Measurements from ENCODE around the gene ATP1A4. TPM values are rescaled to one million over a fixed set of nuclear protein-coding genes. Genes with fewer than 3 reads are reported as not detected.

ATP1A4 gene
- total RNA-seq, 2 experiments from 2014 or later: not detected

DNA sequence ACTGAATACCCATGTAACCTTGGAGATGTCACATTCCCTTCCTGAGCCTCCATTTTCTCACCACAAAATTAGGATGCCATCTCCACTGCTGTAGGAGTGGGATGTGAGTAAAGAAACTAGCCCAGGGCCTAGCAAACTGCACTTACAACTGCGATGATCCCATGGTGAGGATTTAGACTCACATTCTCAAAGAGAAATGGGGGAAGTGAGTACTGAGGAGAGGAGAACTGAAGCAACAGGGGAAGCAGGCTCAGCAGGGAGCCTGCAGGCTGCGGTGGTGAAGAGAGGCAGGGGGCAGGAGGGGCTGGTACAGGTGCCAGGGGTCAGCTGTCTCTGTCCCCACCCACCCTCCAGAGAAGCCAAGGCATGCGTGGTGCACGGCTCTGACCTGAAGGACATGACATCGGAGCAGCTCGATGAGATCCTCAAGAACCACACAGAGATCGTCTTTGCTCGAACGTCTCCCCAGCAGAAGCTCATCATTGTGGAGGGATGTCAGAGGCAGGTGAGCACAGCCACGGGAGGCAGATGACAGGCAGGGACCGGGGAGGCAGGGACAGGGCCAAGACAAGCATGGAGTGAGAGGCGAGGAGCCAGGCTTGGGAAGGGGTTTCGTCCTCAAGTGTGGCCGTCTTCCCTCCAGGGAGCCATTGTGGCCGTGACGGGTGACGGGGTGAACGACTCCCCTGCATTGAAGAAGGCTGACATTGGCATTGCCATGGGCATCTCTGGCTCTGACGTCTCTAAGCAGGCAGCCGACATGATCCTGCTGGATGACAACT lies 16.4 kb upstream of the ATP1A4 start:
- Mint-ChIP-seq H3K4me1 (ENCODE audit: low read depth) (no peaks in the 10 kb centered on the region), H3K4me3 (no peak overlapping the region), H3K27me3 (ENCODE audit: low read depth) (peaks cover 26% of the 10 kb centered on the region), H3K36me3 (ENCODE audit: low read depth) (no peaks in the 10 kb centered on the region), H3K27ac (no peak overlapping the region), H3K9me3 (ENCODE audit: insufficient read depth) (no peaks in the 10 kb centered on the region)
- ChIA-PET CTCF (no interaction called here), POLR2A (no interaction called here)
- ATAC-seq (no peak), DNase-seq (no peak)

DNA sequence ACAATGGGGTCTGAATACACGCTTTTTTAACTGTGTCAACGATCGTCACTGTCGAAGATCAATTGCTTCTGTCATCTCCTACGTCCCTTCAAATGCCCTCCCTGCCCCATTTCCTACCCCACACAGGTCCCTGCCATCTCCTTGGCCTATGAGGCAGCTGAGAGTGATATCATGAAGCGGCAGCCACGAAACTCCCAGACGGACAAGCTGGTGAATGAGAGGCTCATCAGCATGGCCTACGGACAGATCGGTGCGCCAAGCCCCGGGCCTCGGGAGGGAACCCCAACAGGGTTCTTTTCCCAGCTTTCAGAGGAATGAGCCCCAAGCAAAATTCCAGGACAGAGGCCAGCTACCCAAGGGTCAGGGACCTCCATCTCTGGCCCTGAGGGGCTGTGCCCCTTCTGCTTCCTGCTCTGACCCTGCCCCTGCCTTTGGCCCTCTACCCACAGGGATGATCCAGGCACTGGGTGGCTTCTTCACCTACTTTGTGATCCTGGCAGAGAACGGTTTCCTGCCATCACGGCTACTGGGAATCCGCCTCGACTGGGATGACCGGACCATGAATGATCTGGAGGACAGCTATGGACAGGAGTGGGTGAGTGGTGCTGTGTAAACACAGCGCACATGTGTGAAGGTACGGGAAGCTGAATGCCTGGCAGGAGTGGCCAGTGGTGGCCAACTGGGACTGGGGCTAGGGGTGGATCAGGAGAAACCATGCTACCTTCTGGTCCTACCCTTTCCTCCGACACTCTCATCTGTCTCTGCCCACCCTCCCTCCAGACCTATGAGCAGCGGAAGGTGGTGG lies 15.1 kb upstream of the ATP1A4 start:
- no peaks in the 10 kb centered on the region for H3K9me3 Mint-ChIP-seq (ENCODE audit: insufficient read depth)
- H3K27me3 Mint-ChIP-seq (ENCODE audit: low read depth): peaks cover 20% of the 10 kb centered on the region
- no peak for ATAC-seq
- H3K4me3 Mint-ChIP-seq: no peak overlapping the region
- ChIA-PET CTCF (no interaction called here), POLR2A (no interaction called here)
- no peaks in the 10 kb centered on the region for H3K4me1 Mint-ChIP-seq (ENCODE audit: low read depth)
- no peaks in the 10 kb centered on the region for H3K36me3 Mint-ChIP-seq (ENCODE audit: low read depth)
- no peak overlapping the region for H3K27ac Mint-ChIP-seq
- no peak for DNase-seq

DNA sequence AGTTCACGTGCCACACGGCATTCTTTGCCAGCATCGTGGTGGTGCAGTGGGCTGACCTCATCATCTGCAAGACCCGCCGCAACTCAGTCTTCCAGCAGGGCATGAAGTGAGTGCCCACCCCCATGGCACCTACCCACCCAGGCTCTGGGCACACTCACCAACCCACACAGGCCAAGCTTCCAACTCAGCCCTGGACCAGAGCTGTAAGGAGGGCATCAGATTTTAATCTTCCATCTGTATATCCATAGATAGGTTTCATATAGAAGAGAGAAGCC lies 14.5 kb upstream of the ATP1A4 start:
- H3K27ac Mint-ChIP-seq: no peak overlapping the region
- ChIA-PET POLR2A (no interaction called here), CTCF (no interaction called here)
- no peaks in the 10 kb centered on the region for H3K9me3 Mint-ChIP-seq (ENCODE audit: insufficient read depth)
- peaks cover 22% of the 10 kb centered on the region for H3K27me3 Mint-ChIP-seq (ENCODE audit: low read depth)
- DNase-seq (no peak), ATAC-seq (no peak)
- H3K36me3 Mint-ChIP-seq (ENCODE audit: low read depth): no peaks in the 10 kb centered on the region
- no peaks in the 10 kb centered on the region for H3K4me1 Mint-ChIP-seq (ENCODE audit: low read depth)
- H3K4me3 Mint-ChIP-seq: no peak overlapping the region

DNA sequence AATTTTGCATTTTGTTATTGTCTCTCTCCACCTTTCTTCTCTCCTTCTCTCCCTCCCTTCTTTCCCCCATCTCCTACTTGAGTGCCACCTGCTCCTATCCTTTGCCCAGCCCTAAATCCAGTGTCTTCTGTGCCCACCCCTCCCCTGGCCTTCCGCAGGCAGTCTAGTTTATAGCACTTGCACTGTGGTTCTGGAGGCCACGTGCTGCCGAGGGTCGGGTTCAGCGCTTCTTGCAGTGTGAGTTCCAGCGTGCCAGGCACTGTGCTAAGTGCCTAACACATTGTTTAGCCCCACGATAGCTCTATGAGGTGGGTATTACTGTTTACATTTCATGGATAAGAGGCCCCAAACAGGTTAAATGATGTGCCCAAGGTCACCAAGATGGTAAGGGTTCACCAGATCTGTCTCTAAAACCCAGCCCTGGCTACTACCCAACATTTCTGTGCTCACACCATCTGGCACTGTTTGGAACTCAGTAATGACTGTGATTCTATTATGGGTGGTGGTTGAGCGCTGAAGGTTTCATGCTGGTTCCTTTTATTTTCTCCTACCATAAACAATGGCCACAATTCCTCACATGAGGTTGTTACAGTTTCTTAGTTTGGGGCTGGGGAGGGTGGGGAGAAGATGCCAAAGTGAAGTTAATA lies 14.1 kb upstream of the ATP1A4 start:
- Mint-ChIP-seq H3K36me3 (ENCODE audit: low read depth) (no peaks in the 10 kb centered on the region), H3K4me1 (ENCODE audit: low read depth) (no peaks in the 10 kb centered on the region), H3K27me3 (ENCODE audit: low read depth) (peaks cover 18% of the 10 kb centered on the region), H3K4me3 (no peak overlapping the region), H3K27ac (no peak overlapping the region), H3K9me3 (ENCODE audit: insufficient read depth) (no peaks in the 10 kb centered on the region)
- ChIA-PET POLR2A (no interaction called here), CTCF (interaction anchor here (2.3 kb wide), 1 partner anchor 59 kb away, joined by 5 read pairs; no protein-coding TSS in a partner anchor)
- ATAC-seq (no peak), DNase-seq (no peak)

DNA sequence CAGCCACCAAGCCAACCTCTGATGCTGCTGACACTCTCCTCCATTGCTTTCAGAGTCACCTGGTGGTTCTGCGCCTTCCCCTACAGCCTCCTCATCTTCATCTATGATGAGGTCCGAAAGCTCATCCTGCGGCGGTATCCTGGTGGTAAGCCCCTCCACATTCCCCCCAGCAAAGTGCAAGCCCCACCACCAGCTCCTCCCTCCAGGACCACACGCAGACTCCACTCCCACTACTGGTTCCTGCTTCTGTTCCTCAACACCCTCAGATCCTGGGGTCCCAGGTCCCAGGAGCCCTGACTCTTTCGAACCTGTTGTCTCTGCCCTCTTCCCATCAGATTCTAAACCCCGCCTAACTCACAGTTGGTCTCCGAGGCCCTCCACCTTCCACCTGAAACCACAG lies 11.6 kb upstream of the ATP1A4 start:
- no peak overlapping the region for H3K4me3 Mint-ChIP-seq

DNA sequence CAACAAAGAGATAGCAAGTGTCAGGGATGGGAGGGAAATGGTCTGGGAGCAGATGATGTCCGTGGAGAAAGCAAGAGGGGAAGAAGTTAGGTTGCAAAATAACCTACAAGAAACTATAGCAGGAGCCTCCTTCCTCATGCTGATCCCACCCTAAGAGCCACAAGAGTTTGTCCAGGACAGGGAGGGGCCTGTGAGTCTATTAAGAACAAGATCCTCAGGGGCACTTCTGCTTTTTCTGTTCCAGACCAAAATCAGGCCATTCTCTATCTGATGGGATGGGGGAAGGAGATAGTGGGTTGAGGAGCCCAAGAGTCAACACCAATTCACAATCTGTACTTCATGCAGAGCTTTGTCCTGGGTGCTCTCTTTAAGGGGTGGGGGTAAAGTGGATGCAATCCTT lies 7.7 kb upstream of the ATP1A4 start:
- DNase-seq (no peak), ATAC-seq (no peak)
- Mint-ChIP-seq H3K4me3 (no peak overlapping the region), H3K9me3 (ENCODE audit: insufficient read depth) (no peaks in the 10 kb centered on the region), H3K27me3 (ENCODE audit: low read depth) (peaks cover 13% of the 10 kb centered on the region), H3K27ac (no peak overlapping the region), H3K36me3 (ENCODE audit: low read depth) (no peaks in the 10 kb centered on the region), H3K4me1 (ENCODE audit: low read depth) (no peaks in the 10 kb centered on the region)
- CTCF ChIA-PET: no interaction called here
- POLR2A ChIA-PET: no interaction called here

More for the DNA sequence above, 11.6 kb upstream of the ATP1A4 start:
- Mint-ChIP-seq H3K27me3 (ENCODE audit: low read depth) (peaks cover 13% of the 10 kb centered on the region), H3K9me3 (ENCODE audit: insufficient read depth) (no peaks in the 10 kb centered on the region), H3K4me1 (ENCODE audit: low read depth) (no peaks in the 10 kb centered on the region), H3K36me3 (ENCODE audit: low read depth) (no peaks in the 10 kb centered on the region), H3K27ac (no peak overlapping the region)
- no peak for ATAC-seq
- ChIA-PET POLR2A (no interaction called here), CTCF (no interaction called here)
- no peak for DNase-seq

DNA sequence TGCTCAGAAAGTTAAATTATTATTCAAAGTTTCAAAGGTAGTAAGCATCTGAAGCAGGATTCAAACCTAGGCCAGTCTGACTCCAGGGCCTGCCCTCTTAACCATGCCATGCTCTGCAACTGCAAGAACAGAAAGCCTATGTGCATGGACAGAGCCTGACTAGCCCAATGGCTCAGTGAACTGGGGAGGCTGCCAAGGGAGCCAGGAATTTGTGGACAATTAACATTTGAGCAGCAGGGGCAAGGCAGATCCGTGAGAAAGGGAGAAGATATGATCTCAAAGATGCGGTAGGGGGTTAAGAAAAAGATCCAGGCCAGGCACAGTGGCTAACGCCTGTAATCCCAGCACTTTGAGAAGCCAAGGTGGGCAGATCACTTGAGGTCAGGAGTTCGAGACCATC lies 6.5 kb upstream of the ATP1A4 start:
- DNase-seq (no peak), ATAC-seq (no peak)
- ChIA-PET POLR2A (no interaction called here), CTCF (interaction anchor here (0.9 kb wide), 1 partner anchor 107 kb away, joined by 3 read pairs; no protein-coding TSS in a partner anchor)
- H3K4me3 Mint-ChIP-seq: no peak overlapping the region
- H3K4me1 Mint-ChIP-seq (ENCODE audit: low read depth): no peaks in the 10 kb centered on the region
- no peak overlapping the region for H3K27ac Mint-ChIP-seq
- H3K27me3 Mint-ChIP-seq (ENCODE audit: low read depth): peaks cover 11% of the 10 kb centered on the region
- no peaks in the 10 kb centered on the region for H3K36me3 Mint-ChIP-seq (ENCODE audit: low read depth)
- H3K9me3 Mint-ChIP-seq (ENCODE audit: insufficient read depth): no peaks in the 10 kb centered on the region

DNA sequence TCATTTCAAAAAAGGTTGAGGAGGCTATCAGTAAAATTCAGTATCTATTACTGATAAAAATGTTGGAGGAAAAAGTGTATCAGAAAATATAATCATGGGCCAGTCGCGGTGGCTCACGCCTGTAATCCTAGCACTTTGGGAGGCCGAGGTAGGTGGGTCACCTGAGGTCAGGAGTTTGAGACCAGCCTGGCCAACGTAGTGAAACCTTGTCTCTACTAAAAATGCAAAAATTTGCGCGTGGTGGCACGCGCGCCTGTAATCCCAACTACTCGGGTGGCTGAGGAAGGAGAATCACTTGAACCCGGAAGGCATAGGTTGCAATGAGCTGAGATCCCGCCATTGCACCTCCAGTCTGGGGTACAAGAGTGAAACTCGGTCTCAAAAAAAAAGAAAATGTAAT lies 5.3 kb upstream of the ATP1A4 start:
- Mint-ChIP-seq H3K4me3 (no peak overlapping the region), H3K27me3 (ENCODE audit: low read depth) (peaks cover 9% of the 10 kb centered on the region), H3K27ac (no peak overlapping the region), H3K9me3 (ENCODE audit: insufficient read depth) (no peaks in the 10 kb centered on the region), H3K36me3 (ENCODE audit: low read depth) (no peaks in the 10 kb centered on the region), H3K4me1 (ENCODE audit: low read depth) (no peaks in the 10 kb centered on the region)
- CTCF ChIA-PET: no interaction called here
- DNase-seq (no peak), ATAC-seq (no peak)
- POLR2A ChIA-PET: no interaction called here

DNA sequence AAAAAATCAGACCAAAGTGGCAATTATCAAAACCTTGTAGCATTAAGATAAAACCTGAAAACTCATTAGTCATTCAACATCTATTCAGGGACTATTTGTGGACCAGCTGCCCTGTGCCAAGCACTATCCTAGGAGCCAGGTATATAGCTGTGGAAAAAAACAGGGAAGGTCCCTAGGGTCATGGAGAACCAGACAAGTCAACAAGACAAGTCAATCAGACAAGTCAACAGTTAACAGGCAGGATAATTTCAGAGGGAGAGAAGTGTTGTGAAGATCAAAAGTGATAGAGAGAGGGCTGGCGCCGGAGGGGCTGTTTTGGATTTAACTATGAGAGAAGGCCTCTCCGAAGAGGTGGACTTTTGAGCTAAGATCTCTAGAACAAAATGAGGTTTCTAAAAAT lies 3.3 kb upstream of the ATP1A4 start:
- no peaks in the 10 kb centered on the region for H3K9me3 Mint-ChIP-seq (ENCODE audit: insufficient read depth)
- peaks cover 6% of the 10 kb centered on the region for H3K27me3 Mint-ChIP-seq (ENCODE audit: low read depth)
- DNase-seq (no peak), ATAC-seq (no peak)
- ChIA-PET CTCF (no interaction called here), POLR2A (no interaction called here)
- H3K27ac Mint-ChIP-seq: no peak overlapping the region
- no peaks in the 10 kb centered on the region for H3K4me1 Mint-ChIP-seq (ENCODE audit: low read depth)
- no peaks in the 10 kb centered on the region for H3K36me3 Mint-ChIP-seq (ENCODE audit: low read depth)
- H3K4me3 Mint-ChIP-seq: no peak overlapping the region

DNA sequence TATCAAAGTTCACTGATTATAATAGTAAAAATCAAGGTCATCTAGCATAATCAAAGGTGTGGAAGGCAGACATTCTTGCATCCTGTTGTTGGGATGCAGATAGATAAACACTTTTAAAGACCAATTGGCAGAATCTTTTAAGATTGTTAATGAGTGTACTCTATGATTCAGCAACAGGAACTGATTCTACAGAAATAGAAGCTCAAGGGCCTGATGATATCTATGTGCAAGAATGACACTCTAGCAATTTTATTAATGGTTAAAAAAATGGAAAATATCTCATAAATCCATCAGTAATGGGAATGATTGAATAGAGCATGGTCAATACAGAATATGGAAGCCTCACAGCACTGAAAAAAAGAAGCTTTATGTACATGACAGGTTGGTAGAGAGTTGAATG lies 2.2 kb upstream of the ATP1A4 start:
- DNase-seq (no peak), ATAC-seq (no peak)
- ChIA-PET CTCF (no interaction called here), POLR2A (interaction anchor here (0.5 to 0.6 kb wide), 2 partner anchors 45 to 162 kb away, joined by 3 to 4 read pairs; no protein-coding TSS in a partner anchor)
- Mint-ChIP-seq H3K4me3 (no peak overlapping the region), H3K27me3 (ENCODE audit: low read depth) (peaks cover 2% of the 10 kb centered on the region), H3K4me1 (ENCODE audit: low read depth) (no peaks in the 10 kb centered on the region), H3K9me3 (ENCODE audit: insufficient read depth) (no peaks in the 10 kb centered on the region), H3K27ac (no peak overlapping the region), H3K36me3 (ENCODE audit: low read depth) (no peaks in the 10 kb centered on the region)

DNA sequence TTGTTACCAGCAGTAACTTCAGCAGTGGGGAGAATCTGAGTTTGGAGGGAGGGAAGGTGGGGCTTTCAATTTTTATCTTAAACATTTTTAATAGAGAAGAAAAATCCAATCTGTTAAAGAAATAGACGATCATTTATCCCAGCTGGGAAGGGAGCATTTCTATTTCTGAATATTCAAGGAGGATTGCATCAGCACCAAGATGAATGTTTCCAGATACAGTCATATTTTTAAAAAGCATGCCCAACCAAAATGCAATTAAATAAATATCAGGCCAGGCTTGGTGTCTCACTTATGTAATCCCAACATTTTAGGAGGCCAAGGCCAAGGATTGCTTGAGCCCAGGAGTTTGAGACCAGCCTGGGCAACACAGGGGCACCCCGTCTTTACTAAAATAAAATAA lies 1.7 kb upstream of the ATP1A4 start:
- no peaks in the 10 kb centered on the region for H3K36me3 Mint-ChIP-seq (ENCODE audit: low read depth)

DNA sequence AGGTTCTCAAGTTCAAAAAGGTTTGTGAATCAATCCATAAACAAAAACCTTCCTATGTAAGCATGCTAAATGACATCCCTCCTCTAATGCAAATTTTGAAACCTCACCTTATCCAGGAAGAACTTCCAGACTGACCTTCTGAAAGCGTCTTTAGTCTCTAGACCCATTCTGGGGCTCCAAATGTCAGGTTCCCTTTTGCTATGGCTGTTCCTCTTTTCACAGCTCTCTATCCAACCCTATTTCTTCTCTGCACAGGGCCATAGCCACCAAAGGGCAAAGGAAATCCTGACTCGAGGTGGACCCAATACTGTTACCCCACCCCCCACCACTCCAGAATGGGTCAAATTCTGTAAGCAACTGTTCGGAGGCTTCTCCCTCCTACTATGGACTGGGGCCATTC lies 3.4 kb downstream of the ATP1A4 start:
- Mint-ChIP-seq H3K9me3 (ENCODE audit: insufficient read depth) (no peaks in the 10 kb centered on the region), H3K27me3 (ENCODE audit: low read depth) (peaks cover 24% of the 10 kb centered on the region), H3K27ac (no peak overlapping the region), H3K4me1 (ENCODE audit: low read depth) (no peaks in the 10 kb centered on the region), H3K36me3 (ENCODE audit: low read depth) (no peaks in the 10 kb centered on the region), H3K4me3 (no peak overlapping the region)
- no peak for DNase-seq
- no peak for ATAC-seq
- ChIA-PET POLR2A (no interaction called here), CTCF (interaction anchor here (1.0 kb wide), 1 partner anchor 13 kb away, joined by 3 read pairs; no protein-coding TSS in a partner anchor)

More for the DNA sequence above, 1.7 kb upstream of the ATP1A4 start:
- Mint-ChIP-seq H3K4me3 (no peak overlapping the region), H3K27me3 (ENCODE audit: low read depth) (peaks cover 2% of the 10 kb centered on the region), H3K4me1 (ENCODE audit: low read depth) (no peaks in the 10 kb centered on the region), H3K27ac (no peak overlapping the region), H3K9me3 (ENCODE audit: insufficient read depth) (no peaks in the 10 kb centered on the region)
- ChIA-PET POLR2A (interaction anchor here (0.5 to 0.6 kb wide), 2 partner anchors 46 to 161 kb away, joined by 3 to 4 read pairs; no protein-coding TSS in a partner anchor), CTCF (no interaction called here)
- DNase-seq: no peak
- ATAC-seq: no peak
